Fibroblast of upper back skin (primary cell): Measurements from ENCODE around the gene KIF26A.

Experiments used
- DNase-seq: peaks from one replicate; pipeline ENCODE4 v3.0.0-alpha.2; 2013

KIF26A gene

GRCh38 chr14:104181761-104182530, 43.6 kb downstream of the KIF26A start:
- no peak for DNase-seq

DNA sequence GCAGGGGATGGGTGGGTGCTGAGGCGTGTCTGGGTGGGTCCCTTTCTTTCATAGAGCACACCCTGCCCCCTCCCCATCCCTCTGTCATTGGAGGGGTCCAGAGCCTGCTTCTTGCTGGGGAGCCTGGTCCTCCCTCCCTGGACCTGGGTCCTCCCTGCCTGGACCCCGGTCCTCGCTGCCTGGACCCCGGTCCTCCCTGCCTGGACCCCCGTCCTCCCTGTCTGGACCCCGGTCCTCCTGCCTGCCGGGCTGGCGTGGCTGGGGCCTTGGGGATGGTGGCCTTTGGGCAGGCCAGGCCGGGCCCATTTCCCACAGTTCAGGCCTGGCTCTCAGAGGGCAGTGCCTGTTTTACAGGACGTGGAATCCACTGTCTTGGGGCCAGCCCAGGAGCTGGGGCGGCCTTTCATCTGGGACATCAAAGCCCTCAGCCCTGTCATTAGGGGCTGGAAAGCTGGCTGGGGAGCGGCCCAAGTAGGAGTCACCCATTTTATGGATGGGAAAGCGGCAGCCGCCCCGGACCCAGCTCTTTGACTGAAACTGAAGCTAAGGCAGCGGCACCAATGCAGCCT, 44.6 kb downstream of the KIF26A start:
- DNase-seq: no peak

GRCh38 chr14:104183796-104184195, 45.4 kb downstream of the KIF26A start:
- no peak for DNase-seq

GRCh38 chr14:104184506-104184905, 46.1 kb downstream of the KIF26A start:
- no peak for DNase-seq

- no peak for DNase-seq
Measured at GRCh38 chr14:104184911-104185499, 46.6 kb downstream of the KIF26A start.

DNA sequence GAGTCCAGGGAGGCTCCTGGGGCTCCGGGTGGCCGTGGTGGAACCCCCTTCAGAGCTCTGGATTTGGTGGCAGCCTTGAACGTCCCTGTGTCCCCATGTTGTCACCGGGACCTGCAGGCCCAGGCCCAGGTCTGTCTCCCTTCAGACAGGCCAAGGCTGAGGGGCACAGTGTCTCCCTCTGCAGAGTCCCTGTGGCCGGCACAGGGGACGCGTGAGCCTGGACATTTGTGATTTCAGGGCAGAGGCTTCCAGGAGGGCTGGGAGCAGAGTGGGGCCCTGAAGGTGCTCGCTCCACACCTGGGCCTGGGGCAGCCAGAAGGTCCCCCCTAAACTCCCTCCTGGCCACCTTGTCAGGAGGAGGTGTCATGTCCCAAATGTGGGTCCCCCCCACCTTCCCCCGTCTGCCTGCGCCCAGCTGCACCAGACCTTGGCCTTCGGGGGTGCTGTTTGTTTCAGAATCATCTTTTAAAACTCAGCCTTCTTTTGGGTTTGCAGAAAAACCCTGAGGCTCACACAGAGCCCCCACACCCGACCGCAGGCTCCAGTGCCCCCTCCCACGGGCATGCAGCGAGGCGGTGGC, 47.6 kb downstream of the KIF26A start:
- no peak for DNase-seq

- no peak for DNase-seq
Measured at GRCh38 chr14:104186575-104186974, 48.2 kb downstream of the KIF26A start.

DNA sequence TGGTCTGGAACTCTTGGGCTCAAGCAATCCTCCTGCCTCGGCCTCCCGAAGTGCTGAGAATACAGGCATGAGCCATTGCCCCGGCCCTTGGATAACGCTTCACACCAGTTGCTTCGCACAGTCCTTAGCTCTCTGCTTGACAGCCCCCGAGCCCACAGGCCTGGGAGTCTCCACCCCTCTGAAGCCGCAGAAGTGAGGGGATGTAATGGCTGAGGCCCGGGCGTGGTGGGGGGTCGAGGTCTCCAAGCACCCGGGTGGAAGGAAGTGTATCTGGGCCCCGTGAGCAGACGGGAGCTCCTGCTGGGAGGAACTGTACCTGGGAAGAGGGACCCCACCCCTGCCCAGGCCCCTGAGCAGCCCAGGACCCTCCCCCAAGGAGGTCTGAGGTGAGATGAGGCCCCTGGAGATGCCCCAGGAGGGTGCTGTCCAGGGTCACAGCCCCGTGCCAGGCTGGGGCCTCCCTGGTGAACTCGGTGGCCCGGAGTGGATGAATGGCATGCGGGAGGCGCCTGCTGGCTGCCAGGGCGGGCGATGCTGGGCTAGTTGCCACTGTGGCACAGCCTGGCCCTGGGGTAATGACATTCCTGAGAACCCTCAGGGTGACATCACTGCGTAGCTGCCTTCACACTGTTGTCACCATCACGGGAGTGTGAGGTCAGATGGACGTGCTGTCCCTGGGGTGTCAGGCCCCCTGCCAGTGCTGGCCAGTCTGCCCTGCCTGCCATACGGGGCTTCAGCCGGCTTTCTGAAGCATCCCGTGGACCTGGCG, 48.9 kb downstream of the KIF26A start:
- no peak for DNase-seq

GRCh38 chr14:104187931-104188726, 49.7 kb downstream of the KIF26A start:
- DNase-seq: no peak

- no peak for DNase-seq
Measured at GRCh38 chr14:104188727-104189400, 50.5 kb downstream of the KIF26A start.

GRCh38 chr14:104189629-104190335, 51.4 kb downstream of the KIF26A start:
- no peak for DNase-seq

GRCh38 chr14:104190396-104191000, 52.1 kb downstream of the KIF26A start:
- no peak for DNase-seq

GRCh38 chr14:104191409-104191997, 53.1 kb downstream of the KIF26A start:
- no peak for DNase-seq

GRCh38 chr14:104192146-104192882, 53.9 kb downstream of the KIF26A start:
- DNase-seq: no peak

DNA sequence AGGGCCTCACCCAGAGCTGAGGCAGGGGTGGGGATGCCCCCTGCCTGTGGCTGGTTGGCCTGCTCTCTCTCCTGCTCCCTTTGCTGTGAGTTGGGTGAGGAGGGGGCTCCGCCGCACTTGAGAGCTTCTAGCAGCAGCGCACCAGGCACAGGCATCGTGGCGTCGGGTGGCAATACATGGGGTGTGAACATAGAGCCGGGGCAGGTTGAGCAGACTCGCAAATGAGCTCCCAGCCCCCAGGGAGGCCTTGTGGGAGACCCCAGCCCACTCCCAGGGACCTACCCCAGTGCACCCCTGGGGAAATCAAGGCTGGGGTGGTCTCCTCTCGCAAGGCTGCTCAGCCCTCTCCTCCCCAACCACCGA, 54.5 kb downstream of the KIF26A start:
- no peak for DNase-seq

DNA sequence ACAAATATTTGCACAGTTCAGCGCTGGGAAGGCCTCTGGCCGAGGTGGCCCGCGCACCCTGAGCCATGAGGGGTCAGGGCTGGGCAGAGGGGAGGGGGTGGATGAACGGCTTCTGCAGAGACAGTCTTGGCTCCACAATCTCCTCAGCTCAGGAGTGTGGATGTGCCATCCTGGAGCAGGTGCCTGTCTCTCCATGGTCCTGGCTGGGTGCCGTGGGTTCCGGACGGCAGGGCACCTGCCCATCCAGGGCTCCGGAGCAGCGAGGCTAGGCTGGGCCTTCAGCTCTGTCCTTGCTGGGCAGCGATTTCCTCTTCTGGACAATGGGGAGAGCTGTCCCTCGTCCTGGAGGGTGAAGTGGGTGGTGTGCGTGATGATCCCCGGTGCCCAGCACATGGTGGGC, 55.6 kb downstream of the KIF26A start:
- no peak for DNase-seq

DNA sequence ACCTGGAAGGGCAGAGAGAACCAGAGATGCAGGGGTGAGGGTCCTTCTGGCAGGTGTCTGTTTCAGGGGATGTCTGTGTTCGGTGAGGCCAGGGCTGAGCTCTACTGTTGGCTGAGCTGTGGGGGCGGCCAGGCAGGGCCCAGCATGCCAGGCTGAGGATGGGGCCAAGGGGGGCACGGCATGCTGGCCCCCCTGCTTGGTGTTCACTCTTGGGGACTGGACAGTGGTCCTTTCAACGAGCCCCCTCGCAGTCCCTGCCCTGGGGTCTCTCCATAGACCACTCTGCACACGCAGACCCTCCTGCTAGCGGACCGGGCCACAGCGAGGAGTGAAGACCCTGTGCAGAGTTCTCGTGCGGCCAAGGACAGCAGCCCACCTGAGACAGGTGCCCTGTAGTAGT, 56.3 kb downstream of the KIF26A start:
- no peak for DNase-seq

DNA sequence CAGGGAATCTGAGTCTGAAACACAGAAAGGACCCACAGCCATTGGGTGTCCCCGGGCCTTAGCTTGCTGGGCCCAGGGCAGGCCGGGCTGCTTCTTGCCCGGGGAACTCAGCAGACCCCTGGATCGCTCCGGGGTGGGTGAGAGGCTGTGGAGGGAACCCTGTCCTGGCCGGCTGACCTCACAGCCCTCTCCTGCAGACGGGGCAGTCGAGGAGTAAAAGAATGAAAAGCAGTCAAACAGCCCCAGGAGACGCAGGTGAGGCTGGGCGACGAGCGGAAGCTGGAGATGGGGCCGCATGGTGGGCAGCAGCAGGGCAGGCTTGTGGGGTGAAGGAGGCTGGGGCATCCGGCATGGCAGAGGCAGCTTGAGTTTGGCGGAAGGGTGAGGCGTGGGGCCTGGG, 57.0 kb downstream of the KIF26A start:
- DNase-seq: no peak

- no peak for DNase-seq
Measured at GRCh38 chr14:104195878-104196277, 57.5 kb downstream of the KIF26A start.
